NB4 (cell line): ENCODE measurements around the gene WDR35.

Source experiments
- CTCF ChIP-seq: IDR thresholded peaks from one replicate; pipeline ENCODE4 v1.5.1; 2012; ENCODE audit warnings: low read depth, low read length
- MYC ChIP-seq: IDR thresholded peaks from 2 replicates; pipeline ENCODE4 v1.6.1; 2011; ENCODE audit warnings: low read depth, low read length
- POLR2A ChIP-seq: IDR thresholded peaks from 2 replicates; pipeline ENCODE4 v1.6.1; 2011; ENCODE audit warnings: mild to moderate bottlenecking; ENCODE audit not compliant: insufficient read length; ENCODE audit errors: extremely low read depth
- TF ChIP-seq, protein P1 (sequence below): IDR thresholded peaks from 2 replicates; pipeline ENCODE4 v1.6.1; 2011; ENCODE audit warnings: low read depth, low read length

DNA sequence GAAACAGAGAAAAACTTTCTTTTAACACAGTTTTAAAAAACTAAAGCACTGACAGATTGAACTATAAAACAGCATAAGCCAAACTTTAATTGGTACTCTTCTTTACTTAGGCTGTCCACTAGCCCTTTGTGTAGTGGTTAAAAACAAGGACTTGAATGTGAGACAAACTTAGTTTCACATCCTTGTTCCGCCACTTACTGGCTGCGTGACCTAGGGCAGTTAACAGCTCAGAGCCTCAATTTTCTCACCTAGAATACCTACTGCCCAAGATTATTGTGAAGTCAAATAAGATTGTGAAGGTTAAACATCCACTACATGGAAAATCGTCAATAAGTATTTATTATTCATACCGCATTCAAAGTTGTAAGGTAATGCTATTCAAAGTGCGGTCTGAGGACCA lies 2.0 kb downstream of the WDR35 start:
- TF ChIP-seq CTCF (no peak), POLR2A (no peak), MYC (no peak)
- TF ChIP-seq, protein P1, sequence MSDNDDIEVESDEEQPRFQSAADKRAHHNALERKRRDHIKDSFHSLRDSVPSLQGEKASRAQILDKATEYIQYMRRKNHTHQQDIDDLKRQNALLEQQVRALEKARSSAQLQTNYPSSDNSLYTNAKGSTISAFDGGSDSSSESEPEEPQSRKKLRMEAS: no peak
